ENCODE data around the gene IFRD2.

DNA sequence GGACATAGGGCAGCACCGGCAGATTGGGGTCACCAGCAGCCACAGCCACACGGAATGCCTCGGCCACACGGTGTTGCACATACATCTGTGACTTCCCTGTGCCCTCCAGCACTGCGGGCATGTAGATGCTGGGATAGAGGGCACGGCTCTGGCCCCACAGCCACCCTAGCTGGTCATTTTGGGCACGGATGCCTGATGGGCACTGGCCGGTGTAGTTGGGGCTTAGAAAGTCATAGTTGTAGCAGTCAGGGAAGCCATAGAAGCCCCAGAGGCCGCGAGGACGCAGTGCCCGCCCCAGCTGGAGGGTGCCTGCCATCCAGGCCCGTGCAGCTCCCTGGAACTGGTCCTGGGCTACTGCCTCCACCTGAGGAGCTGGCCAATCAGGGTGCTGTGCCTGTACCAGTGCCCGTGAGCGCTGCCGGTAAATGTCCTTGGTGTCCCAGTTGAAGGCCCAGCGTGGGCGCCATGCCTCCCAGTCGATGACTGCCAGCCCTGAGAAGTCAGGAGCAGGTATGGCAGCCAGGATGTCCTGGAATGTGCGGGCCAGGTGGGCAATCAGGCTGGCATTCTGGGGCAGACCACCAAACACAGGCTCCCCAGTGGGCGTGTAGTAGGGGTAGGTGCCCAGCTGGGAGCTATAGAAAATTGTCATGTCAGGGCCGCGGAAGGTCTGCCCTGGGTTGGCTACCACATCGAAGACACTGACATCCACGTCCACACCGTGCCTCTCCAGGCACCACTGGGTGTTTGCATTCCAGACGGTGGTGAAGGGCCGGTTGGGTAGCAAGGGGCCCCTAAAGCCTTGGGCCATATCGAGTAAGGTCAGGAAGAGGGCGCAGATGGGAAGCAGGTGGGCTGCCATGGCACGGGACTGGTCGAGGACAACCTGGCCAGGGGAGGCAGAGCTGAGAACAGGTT, 10.1 kb upstream of the IFRD2 start:
- TF ChIP-seq CTCF (conservative IDR thresholded peaks at IDR 0.05 in 1 of 2, IDR thresholded peaks at IDR 0.05 in 1 of 2; ENCODE audit: low read depth in 1 of 2, low read length in 2 of 2) (no peak), EZH2 (IDR thresholded peaks at IDR 0.05; ENCODE audit: low read length, missing control alignments) (no peak)
